ENCODE measurements around the gene CYTH1. TPM values are rescaled to one million over a fixed set of nuclear protein-coding genes. Genes with fewer than 3 reads are reported as not detected.

CYTH1 gene
- total RNA-seq, 6 donors from 2014 or later: 113 to 295 (median 121) TPM

GRCh38 chr17:78715000-78715771 lies 66.9 kb downstream of the CYTH1 start:
- ATAC-seq (ENCODE audit: low FRiP score in 2 of 2) (no peak), DNase-seq (no peak)
- Histone ChIP-seq H3K4me1 (peaks cover 47 to 83% (median 57%) of the 10 kb centered on the region in 4 donors), H3K27me3 (no peaks in the 10 kb centered on the region), H3K27ac (peak overlapping the region in 3 of 4 donors; percentile 4 to 21 (median 17)), H3K9me3 (no peaks in the 10 kb centered on the region), H3K4me3 (no peak overlapping the region), H3K36me3 (no peaks in the 10 kb centered on the region)
- TF ChIP-seq POLR2A (IDR thresholded peaks at IDR 0.05) (no peak), EP300 (IDR thresholded peaks at IDR 0.05) (no peak), POLR2AphosphoS5 (IDR thresholded peaks at IDR 0.05) (no peak), CTCF (IDR thresholded peaks at IDR 0.05) (no peak)
- 70 to 71% methylated on average over 14 of the region's 14 CpGs for WGBS, 2 donors

DNA sequence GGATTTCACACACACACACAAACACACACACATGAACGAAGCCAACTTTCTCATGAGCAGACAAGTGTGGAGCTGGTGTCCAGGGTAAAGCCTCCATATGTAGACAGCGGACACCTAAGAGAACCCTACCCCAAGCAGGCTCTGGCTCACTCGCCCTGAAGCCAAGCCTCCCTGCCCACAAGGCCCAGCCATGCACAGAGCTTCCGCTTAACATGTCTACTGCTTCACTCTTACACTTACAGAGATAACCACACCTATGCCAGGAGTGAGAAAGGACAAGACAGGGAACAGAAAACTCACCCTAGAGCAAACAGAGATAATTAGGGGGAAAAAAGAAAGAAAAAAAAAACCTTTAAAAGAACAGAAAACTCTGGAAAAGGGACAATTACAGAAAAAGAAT lies 67.5 kb downstream of the CYTH1 start:
- TF ChIP-seq EP300 (IDR thresholded peaks at IDR 0.05) (no peak), POLR2AphosphoS5 (IDR thresholded peaks at IDR 0.05) (no peak), POLR2A (IDR thresholded peaks at IDR 0.05) (no peak), CTCF (IDR thresholded peaks at IDR 0.05) (no peak)
- no peaks in the 10 kb centered on the region for H3K36me3 ChIP-seq
- peak overlapping the region in 1 of 4 donors; percentile 7 for H3K27ac ChIP-seq
- WGBS, 2 donors: 93 to 94% methylated on average over 4 of the region's 4 CpGs
- ATAC-seq (ENCODE audit: low FRiP score in 2 of 2) (no peak), DNase-seq (no peak)
- no peak overlapping the region for H3K4me3 ChIP-seq
- peaks cover 53 to 83% (median 57%) of the 10 kb centered on the region in 4 donors for H3K4me1 ChIP-seq
- no peaks in the 10 kb centered on the region for H3K9me3 ChIP-seq
- H3K27me3 ChIP-seq: no peaks in the 10 kb centered on the region

DNA sequence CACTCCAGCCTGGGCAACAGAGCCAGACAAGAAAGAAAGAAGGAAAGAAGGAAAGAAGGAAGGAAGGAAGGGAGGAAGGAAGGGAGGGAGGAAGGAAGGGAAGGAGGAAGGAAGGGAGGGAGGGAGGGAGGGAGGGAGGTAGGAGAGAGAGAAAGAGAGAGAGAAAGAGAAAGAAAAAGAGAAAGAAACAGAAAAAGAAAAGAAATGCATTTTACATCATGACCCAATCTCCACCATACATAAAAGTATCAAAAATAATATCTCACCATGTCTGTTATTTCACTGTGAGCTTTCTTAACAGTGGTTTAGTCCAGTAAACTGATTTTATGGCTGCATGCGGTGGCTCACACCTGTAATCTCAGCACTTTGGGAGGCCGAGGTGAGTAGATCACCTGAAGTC lies 70.0 kb downstream of the CYTH1 start:
- peaks cover 0 to 20% (median 10%) of the 10 kb centered on the region in 4 donors for H3K36me3 ChIP-seq
- TF ChIP-seq POLR2AphosphoS5 (IDR thresholded peaks at IDR 0.05): no peak
- TF ChIP-seq EP300 (IDR thresholded peaks at IDR 0.05): no peak
- TF ChIP-seq CTCF (IDR thresholded peaks at IDR 0.05): no peak
- TF ChIP-seq POLR2A (IDR thresholded peaks at IDR 0.05): no peak
- no peak for DNase-seq
- no peak overlapping the region for H3K4me3 ChIP-seq
- H3K9me3 ChIP-seq: no peaks in the 10 kb centered on the region
- no peaks in the 10 kb centered on the region for H3K27me3 ChIP-seq
- no peak for ATAC-seq (ENCODE audit: low FRiP score in 2 of 2)
- peaks cover 43 to 79% (median 46%) of the 10 kb centered on the region in 4 donors for H3K4me1 ChIP-seq
- 88 to 94% methylated on average over 2 of the region's 2 CpGs for WGBS, 2 donors
- peak overlapping the region in 1 of 4 donors; percentile 7 for H3K27ac ChIP-seq

- no peak overlapping the region for H3K4me3 ChIP-seq
- ATAC-seq (ENCODE audit: low FRiP score in 2 of 2): no peak
- no peaks in the 10 kb centered on the region for H3K27me3 ChIP-seq
- no peak overlapping the region for H3K27ac ChIP-seq
- H3K9me3 ChIP-seq: no peaks in the 10 kb centered on the region
- peaks cover 0 to 31% (median 15%) of the 10 kb centered on the region in 4 donors for H3K36me3 ChIP-seq
- WGBS, 2 donors: 93 to 97% methylated on average over 4 of the region's 4 CpGs
- no peak for TF ChIP-seq CTCF (IDR thresholded peaks at IDR 0.05)
- TF ChIP-seq EP300 (IDR thresholded peaks at IDR 0.05): no peak
- no peak for TF ChIP-seq POLR2A (IDR thresholded peaks at IDR 0.05)
- TF ChIP-seq POLR2AphosphoS5 (IDR thresholded peaks at IDR 0.05): no peak
- DNase-seq: no peak
- peaks cover 29 to 65% (median 33%) of the 10 kb centered on the region in 4 donors for H3K4me1 ChIP-seq
These were observed 71.5 kb downstream of the CYTH1 start for GRCh38 chr17:78710607-78711006.

Measured in upper lobe of left lung (tissue), 6 donors.